BE2C (cell line): Measurements from ENCODE around the gene ACSL6.
"Not testable (repeated sequence)": the region's sequence is repeated elsewhere in the genome, so short reads cannot be mapped to it uniquely, and the experiment has no call there.

Experiments
- DNase-seq: peaks from one replicate; pipeline ENCODE4 v3.0.0-alpha.2; 2020
- H3K27me3 ChIP-seq: fragments of 250-450 bp; sonication (Bioruptor Pico); 2 replicates; pipeline ENCODE4 v1.5.1; 2020; ENCODE audit warnings: mild to moderate bottlenecking
- H3K36me3 ChIP-seq: fragments of 250-450 bp; sonication (Bioruptor Pico); 2 replicates; pipeline ENCODE4 v1.5.1; 2020; ENCODE audit warnings: mild to moderate bottlenecking
- H3K4me1 ChIP-seq: fragments of 250-450 bp; sonication (Bioruptor Pico); 2 replicates; pipeline ENCODE4 v1.5.1; 2020
- H3K4me3 ChIP-seq: 2 replicates; pipeline ENCODE4 v1.5.1; 2011; ENCODE audit warnings: low read depth, low read length
- H3K9me3 ChIP-seq: fragments of 250-450 bp; sonication (Bioruptor Pico); 2 replicates; pipeline ENCODE4 v1.5.1; 2020
- TF ChIP-seq, protein P1 (sequence below): IDR thresholded peaks from 2 replicates; pipeline ENCODE4 v1.5.1; 2012; ENCODE audit warnings: mild to moderate bottlenecking, low read depth, low read length

ACSL6 gene

DNA sequence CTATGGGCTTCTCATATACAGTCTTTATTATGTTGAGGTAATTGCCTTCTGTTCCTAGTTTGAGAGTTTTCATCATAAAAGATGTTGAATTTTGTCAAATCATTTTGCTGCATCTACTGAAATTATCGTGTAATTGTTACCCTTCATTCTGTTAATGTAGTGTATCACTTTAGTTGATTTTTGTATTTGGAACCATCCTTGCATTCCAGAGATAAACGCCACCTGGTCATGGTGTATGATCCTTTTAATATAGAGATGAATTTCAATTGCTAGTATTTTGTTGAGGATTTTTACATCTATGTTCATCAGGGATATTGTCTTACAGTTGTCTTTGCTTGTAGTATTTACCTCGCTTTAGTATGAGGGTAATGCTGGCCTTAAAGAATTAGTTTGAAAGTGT is 85.3 kb downstream of the ACSL6 start:
- no peak for DNase-seq
- Histone ChIP-seq H3K27me3 (no peaks in the 10 kb centered on the region; the same call in 1 of the 2 replicates), H3K4me1 (no peaks in the 10 kb centered on the region), H3K9me3 (peaks cover 2% of the 10 kb centered on the region; the same call in 1 of the 2 replicates), H3K4me3 (no peak overlapping the region), H3K36me3 (no peaks in the 10 kb centered on the region)
- TF ChIP-seq, protein P1, sequence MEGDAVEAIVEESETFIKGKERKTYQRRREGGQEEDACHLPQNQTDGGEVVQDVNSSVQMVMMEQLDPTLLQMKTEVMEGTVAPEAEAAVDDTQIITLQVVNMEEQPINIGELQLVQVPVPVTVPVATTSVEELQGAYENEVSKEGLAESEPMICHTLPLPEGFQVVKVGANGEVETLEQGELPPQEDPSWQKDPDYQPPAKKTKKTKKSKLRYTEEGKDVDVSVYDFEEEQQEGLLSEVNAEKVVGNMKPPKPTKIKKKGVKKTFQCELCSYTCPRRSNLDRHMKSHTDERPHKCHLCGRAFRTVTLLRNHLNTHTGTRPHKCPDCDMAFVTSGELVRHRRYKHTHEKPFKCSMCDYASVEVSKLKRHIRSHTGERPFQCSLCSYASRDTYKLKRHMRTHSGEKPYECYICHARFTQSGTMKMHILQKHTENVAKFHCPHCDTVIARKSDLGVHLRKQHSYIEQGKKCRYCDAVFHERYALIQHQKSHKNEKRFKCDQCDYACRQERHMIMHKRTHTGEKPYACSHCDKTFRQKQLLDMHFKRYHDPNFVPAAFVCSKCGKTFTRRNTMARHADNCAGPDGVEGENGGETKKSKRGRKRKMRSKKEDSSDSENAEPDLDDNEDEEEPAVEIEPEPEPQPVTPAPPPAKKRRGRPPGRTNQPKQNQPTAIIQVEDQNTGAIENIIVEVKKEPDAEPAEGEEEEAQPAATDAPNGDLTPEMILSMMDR, result no peak

DNA sequence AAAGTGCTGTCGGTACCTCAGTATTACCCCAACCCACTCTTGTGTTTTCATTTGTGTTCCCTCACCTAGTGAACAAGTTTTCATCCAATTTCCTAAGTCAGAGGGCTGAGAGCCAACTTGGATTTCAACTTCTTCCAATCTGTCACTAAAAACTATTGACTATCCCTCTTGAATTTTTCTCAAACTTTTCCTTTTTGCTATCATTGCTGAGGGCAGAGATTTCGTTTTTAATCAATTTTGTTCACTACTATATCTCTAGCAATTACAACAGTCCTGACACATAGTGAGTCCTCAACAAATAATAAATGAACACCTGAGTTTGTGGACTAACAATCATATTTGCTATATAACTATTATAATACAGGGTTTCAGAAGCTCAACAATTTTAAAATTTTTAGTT is 95.0 kb downstream of the ACSL6 start:
- no peaks in the 10 kb centered on the region; the same call in 1 of the 2 replicates for H3K27me3 ChIP-seq
- H3K4me3 ChIP-seq, result no peak overlapping the region
- no peaks in the 10 kb centered on the region for H3K4me1 ChIP-seq
- no peaks in the 10 kb centered on the region for H3K36me3 ChIP-seq
- TF ChIP-seq, protein P1, result no peak
- DNase-seq, result no peak
- no peaks in the 10 kb centered on the region for H3K9me3 ChIP-seq

DNA sequence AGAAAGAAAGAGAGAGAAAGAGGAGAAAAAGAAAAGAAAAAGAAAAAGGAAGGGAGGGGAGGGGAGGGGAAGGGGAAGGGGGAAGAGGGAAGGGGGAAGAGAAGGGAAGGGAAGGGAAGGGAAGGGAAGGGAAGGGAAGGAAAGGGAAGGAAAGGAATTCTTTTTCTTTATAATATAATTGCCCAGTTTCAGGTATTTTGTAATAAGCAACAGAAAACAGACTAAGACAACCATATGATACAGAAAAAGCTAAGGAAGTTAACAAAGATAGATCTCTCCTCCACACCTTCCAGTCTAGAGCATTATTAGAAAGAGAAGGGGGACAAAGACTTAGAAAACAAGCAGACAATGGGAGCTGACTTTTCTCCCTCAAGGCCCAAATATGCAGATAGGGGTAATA is 97.0 kb downstream of the ACSL6 start:
- Histone ChIP-seq H3K9me3 (no peaks in the 10 kb centered on the region), H3K27me3 (no peaks in the 10 kb centered on the region; the same call in 1 of the 2 replicates), H3K4me1 (no peaks in the 10 kb centered on the region), H3K36me3 (no peaks in the 10 kb centered on the region), H3K4me3 (no peak overlapping the region)
- TF ChIP-seq, protein P1, result no peak
- no peak for DNase-seq

DNA sequence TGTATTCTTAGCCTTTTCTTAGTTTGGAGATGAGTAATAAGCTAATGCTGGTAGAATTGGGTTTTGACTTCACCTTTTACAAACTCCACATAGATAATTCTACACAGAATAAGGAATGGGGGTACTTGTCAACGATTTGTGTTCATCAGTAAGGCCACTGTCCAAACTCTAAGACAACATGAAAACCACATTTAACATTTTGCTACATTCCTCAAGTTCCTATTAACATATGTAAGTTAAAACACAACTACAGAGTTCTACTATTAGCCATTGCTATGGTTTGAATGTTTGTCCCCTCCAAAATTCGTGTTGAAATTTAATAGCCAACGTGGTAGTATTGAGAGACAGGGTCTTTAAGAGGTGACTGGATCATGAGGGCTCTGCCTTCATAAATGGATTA is 97.9 kb downstream of the ACSL6 start:
- Histone ChIP-seq H3K36me3 (no peaks in the 10 kb centered on the region), H3K9me3 (no peaks in the 10 kb centered on the region), H3K27me3 (no peaks in the 10 kb centered on the region), H3K4me3 (no peak overlapping the region), H3K4me1 (no peaks in the 10 kb centered on the region)
- DNase-seq, result no peak
- TF ChIP-seq, protein P1, result no peak

DNA sequence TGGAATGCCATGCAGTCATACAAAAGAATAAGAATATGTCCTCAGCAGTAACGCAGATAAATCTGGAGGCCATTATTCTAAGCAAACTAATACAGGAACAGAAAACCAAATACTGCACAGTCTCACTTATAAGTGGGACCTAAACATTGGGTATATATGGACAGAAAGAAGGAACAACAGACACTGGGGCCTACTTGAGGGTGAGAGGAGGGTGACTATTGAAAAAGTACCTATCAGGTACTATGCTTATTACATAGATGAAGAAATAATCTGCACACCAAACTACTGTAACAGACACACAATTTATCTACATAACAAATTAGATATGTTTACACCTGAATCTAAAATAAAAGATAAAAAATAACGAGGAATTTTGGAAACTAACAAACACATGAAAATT is 104.8 kb downstream of the ACSL6 start:
- H3K27me3 ChIP-seq, result no peaks in the 10 kb centered on the region; the same call in 1 of the 2 replicates
- no peak overlapping the region for H3K4me3 ChIP-seq

DNA sequence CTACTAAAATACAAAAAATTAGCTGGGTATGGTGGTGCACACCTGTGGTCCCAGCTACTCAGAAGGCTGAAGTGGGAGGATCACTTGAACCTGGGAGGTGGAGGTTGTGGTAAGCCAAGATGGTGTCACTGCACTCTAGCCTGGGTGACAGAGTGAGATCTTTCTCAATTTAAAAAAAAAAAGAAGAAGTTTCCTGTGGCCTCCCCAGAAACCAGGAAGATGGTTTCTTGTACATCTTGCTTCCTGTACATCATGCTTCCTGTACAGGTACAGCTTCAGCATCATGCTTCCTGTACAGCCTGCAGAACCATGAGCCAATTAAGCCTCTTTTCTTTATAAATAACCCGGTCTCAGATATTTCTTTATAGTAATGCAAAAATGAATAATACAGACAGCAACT is 109.2 kb downstream of the ACSL6 start:
- H3K4me1 ChIP-seq, H3K9me3 ChIP-seq, H3K27me3 ChIP-seq, H3K36me3 ChIP-seq, H3K4me3 ChIP-seq, DNase-seq: not testable (repeated sequence)

More for the DNA sequence above, 104.8 kb downstream of the ACSL6 start:
- Histone ChIP-seq H3K4me1 (no peaks in the 10 kb centered on the region), H3K36me3 (no peaks in the 10 kb centered on the region), H3K9me3 (no peaks in the 10 kb centered on the region; the same call in 1 of the 2 replicates)
- DNase-seq, result no peak
- TF ChIP-seq, protein P1, result no peak
